SK-N-SH (cell line): ENCODE measurements around the gene ADGRL3. TPM values are rescaled to one million over a fixed set of nuclear protein-coding genes. Genes with fewer than 3 reads are reported as not detected.

Source experiments
- CTCF ChIA-PET: fragments of 300-600, 350-600 bp; formaldehyde crosslinking; extraction: SDS; loops from one replicate; lab custom pipeline; 2021; lab: Yijun Ruan, JAX
- POLR2A ChIA-PET: fragments of 350-600 bp; sonication (Branson Sonifier 250); formaldehyde crosslinking; extraction: SDS; loops from one replicate; lab custom pipeline; 2020; ENCODE audit warnings: antibody characterized with exemption, inconsistent platforms; lab: Yijun Ruan, JAX
- DNase-seq: peaks from one replicate; pipeline ENCODE4 v3.0.0; 2012
- H2AFZ ChIP-seq: fragments of 200-600 bp; sonication (generic); 2 replicates; pipeline ENCODE4 v1.8.1; 2016; ENCODE audit warnings: antibody characterized with exemption, mild to moderate bottlenecking, low read depth
- H3F3A ChIP-seq: fragments of 200-600 bp; sonication (generic); replicated peaks from 2 replicates; pipeline ENCODE3; 2016; ENCODE audit warnings: antibody characterized with exemption, mild to moderate bottlenecking; ENCODE audit not compliant: insufficient read depth
- H3K27ac ChIP-seq, 2 experiments: fragments of 200-500 bp in 1 of 2; fragments of 200-600 bp in 1 of 2; sonication (Bioruptor generic) in 1 of 2; sonication (generic), shearing (Covaris generic) in 1 of 2; 2 replicates each; pipeline versions ENCODE4 v1.5.1 to v1.6.1; 2014 to 2016; ENCODE audit warnings: low read depth in 2 of 2, inconsistent platforms in 1 of 2, low read length in 1 of 2, mild to moderate bottlenecking in 1 of 2, mixed read lengths in 1 of 2
- H3K27me3 ChIP-seq: fragments of 200-600 bp; sonication (generic), shearing (Covaris generic); 2 replicates; pipeline ENCODE4 v1.6.1; 2016; ENCODE audit warnings: mixed run types; ENCODE audit not compliant: insufficient read depth
- H3K36me3 ChIP-seq, 2 experiments: fragments of 200-500 bp in 1 of 2; fragments of 200-600 bp in 1 of 2; sonication (Bioruptor generic) in 1 of 2; sonication (generic) in 1 of 2; replicated peaks in 1 of 2; 2 replicates each; pipeline versions ENCODE3 to v1.5.1; 2014 to 2016; ENCODE audit warnings: low read length in 1 of 2, mild to moderate bottlenecking in 1 of 2; ENCODE audit not compliant: insufficient read depth in 2 of 2, control insufficient read depth in 1 of 2
- H3K4me1 ChIP-seq, 2 experiments: fragments of 200-500 bp in 1 of 2; fragments of 200-600 bp in 1 of 2; sonication (Bioruptor generic) in 1 of 2; sonication (generic), shearing (Covaris generic) in 1 of 2; 2 replicates each; pipeline versions ENCODE4 v1.5.1 to v1.6.1; 2014 to 2016; ENCODE audit warnings: low read depth in 1 of 2, low read length in 1 of 2, mixed run types in 1 of 2; ENCODE audit not compliant: insufficient read depth in 2 of 2, control insufficient read depth in 1 of 2
- H3K4me2 ChIP-seq: fragments of 200-600 bp; sonication (generic), shearing (Covaris generic); 2 replicates; pipeline ENCODE4 v1.6.1; 2017; ENCODE audit warnings: mixed run types
- H3K4me3 ChIP-seq, 2 experiments: fragments of 200-500 bp in 1 of 2; fragments of 200-600 bp in 1 of 2; sonication (Bioruptor generic) in 1 of 2; sonication (generic), shearing (Covaris generic) in 1 of 2; 2 replicates each; pipeline versions ENCODE4 v1.5.1 to v1.8.1; 2014 to 2016; ENCODE audit warnings: low read depth in 2 of 2, inconsistent platforms in 1 of 2, low read length in 1 of 2, mild to moderate bottlenecking in 1 of 2, mixed read lengths in 1 of 2, moderate library complexity in 1 of 2
- H3K79me2 ChIP-seq: fragments of 200-600 bp; sonication (generic); 2 replicates; pipeline ENCODE4 v1.8.1; 2017; ENCODE audit warnings: mild to moderate bottlenecking; ENCODE audit not compliant: insufficient read depth
- H3K9ac ChIP-seq: fragments of 200-600 bp; sonication (generic); 2 replicates; pipeline ENCODE4 v1.6.1; 2017; ENCODE audit warnings: mixed run types
- H3K9me2 ChIP-seq: fragments of 200-600 bp; sonication (generic); 2 replicates; pipeline ENCODE4 v1.6.1; 2017; ENCODE audit warnings: mixed run types
- H3K9me3 ChIP-seq: fragments of 200-600 bp; sonication (generic); 2 replicates; pipeline ENCODE4 v1.6.1; 2017; ENCODE audit warnings: mixed run types, mild to moderate bottlenecking, moderate library complexity
- H4K20me1 ChIP-seq: fragments of 200-600 bp; sonication (generic); 2 replicates; pipeline ENCODE4 v1.6.1; 2017; ENCODE audit warnings: mild to moderate bottlenecking, mixed run types; ENCODE audit not compliant: insufficient read depth
- FOSL2 ChIP-seq: IDR thresholded peaks from 2 replicates; pipeline ENCODE4 v1.4.0; 2012; ENCODE audit warnings: low read depth, mild to moderate bottlenecking, moderate library complexity, borderline replicate concordance
- FOXJ3 ChIP-seq: sonication (generic); formaldehyde crosslinking; IDR thresholded peaks from 2 replicates; pipeline ENCODE4 v1.5.1; 2020; ENCODE audit warnings: mild to moderate bottlenecking, missing genetic modification reagents
- FOXM1 ChIP-seq: IDR thresholded peaks from 2 replicates; pipeline ENCODE4 v1.4.0; 2012; ENCODE audit warnings: low read depth, mild to moderate bottlenecking
- JUND ChIP-seq: IDR thresholded peaks from 2 replicates; pipeline ENCODE4 v1.4.0; 2012
- MEF2A ChIP-seq: IDR thresholded peaks from 2 replicates; pipeline ENCODE4 v1.4.0; 2012; ENCODE audit warnings: low read depth, borderline replicate concordance
- MXI1 ChIP-seq: IDR thresholded peaks from 2 replicates; pipeline ENCODE4 v1.6.1; 2012; ENCODE audit warnings: mild to moderate bottlenecking, low read depth, low read length, improper control_type of control experiment
- NRF1 ChIP-seq: IDR thresholded peaks from 2 replicates; pipeline ENCODE4 v1.6.1; 2012; ENCODE audit warnings: low read depth, mild to moderate bottlenecking, low read length
- POLR2AphosphoS5 ChIP-seq: IDR thresholded peaks from 2 replicates; pipeline ENCODE4 v1.6.1; 2012; ENCODE audit warnings: low read depth, low read length
- RAD21 ChIP-seq: IDR thresholded peaks from 2 replicates; pipeline ENCODE4 v1.6.1; 2012; ENCODE audit warnings: mild to moderate bottlenecking, low read length
- RFX5 ChIP-seq: IDR thresholded peaks from 2 replicates; pipeline ENCODE4 v1.6.1; 2012; ENCODE audit warnings: mild to moderate bottlenecking, improper control_type of control experiment, low read length
- RXRA ChIP-seq: IDR thresholded peaks from 2 replicates; pipeline ENCODE4 v1.4.0; 2012; ENCODE audit warnings: low read depth, mild to moderate bottlenecking, borderline replicate concordance
- SMC3 ChIP-seq: IDR thresholded peaks from 2 replicates; pipeline ENCODE4 v1.6.1; 2012; ENCODE audit warnings: low read depth, low read length, improper control_type of control experiment
- TCF12 ChIP-seq: IDR thresholded peaks from 2 replicates; pipeline ENCODE4 v1.4.0; 2012
- YY1 ChIP-seq: IDR thresholded peaks from 2 replicates; pipeline ENCODE4 v1.4.0; 2012; ENCODE audit warnings: low read depth, mild to moderate bottlenecking
- WGBS: methylation state at CpG from one replicate; pipeline ENCODE4 v1.1.6; 2017; ENCODE audit warnings: low lambda C conversion rate; 5-methylcytosine and 5-hydroxymethylcytosine counted together
- polyA plus RNA-seq, 3 experiments: library from polyadenylated mRNA; depleted of rRNA; stranded (reverse); fragments of >200 nt; gene quantifications; 2 replicates each; pipeline ENCODE4 v1.2.3, GENCODE V29; 2012
- TF ChIP-seq, protein P1 (sequence below): fragments of 200-600 bp; sonication (generic); IDR thresholded peaks from 2 replicates; pipeline ENCODE4 v1.6.1; 2017; ENCODE audit warnings: antibody characterized with exemption, mild to moderate bottlenecking, moderate library complexity
- TF ChIP-seq, protein P2 (sequence below): IDR thresholded peaks from 2 replicates; pipeline ENCODE4 v1.4.0; 2012; ENCODE audit warnings: low read depth
- TF ChIP-seq, protein P3 (sequence below): IDR thresholded peaks from 2 replicates; pipeline ENCODE4; 2012
- TF ChIP-seq, protein P4 (sequence below): fragments of 150-350 bp; IDR thresholded peaks from 2 replicates; pipeline ENCODE4 v1.6.1; 2017; ENCODE audit warnings: antibody characterized with exemption, low read length, low read depth, borderline replicate concordance
- TF ChIP-seq, protein P5 (sequence below): IDR thresholded peaks from 2 replicates; pipeline ENCODE4 v1.4.0; 2012; ENCODE audit warnings: low read depth, borderline replicate concordance
- TF ChIP-seq, protein P6 (sequence below): fragments of 150-350 bp; IDR thresholded peaks from 2 replicates; pipeline ENCODE4 v1.6.1; 2016; ENCODE audit warnings: mild to moderate bottlenecking, low read depth, low read length

ADGRL3 gene
- 0.02 and 0.03 TPM in 2 replicates for polyA plus RNA-seq (2012; rRNA removed)
- polyA plus RNA-seq (2012; cell fraction: cytosol; rRNA removed) = 0.03 TPM in 2 replicates
- 0.01 TPM in 1 of 2 replicates, not detected in the other for polyA plus RNA-seq (2012; cell fraction: nucleus; rRNA removed)

DNA sequence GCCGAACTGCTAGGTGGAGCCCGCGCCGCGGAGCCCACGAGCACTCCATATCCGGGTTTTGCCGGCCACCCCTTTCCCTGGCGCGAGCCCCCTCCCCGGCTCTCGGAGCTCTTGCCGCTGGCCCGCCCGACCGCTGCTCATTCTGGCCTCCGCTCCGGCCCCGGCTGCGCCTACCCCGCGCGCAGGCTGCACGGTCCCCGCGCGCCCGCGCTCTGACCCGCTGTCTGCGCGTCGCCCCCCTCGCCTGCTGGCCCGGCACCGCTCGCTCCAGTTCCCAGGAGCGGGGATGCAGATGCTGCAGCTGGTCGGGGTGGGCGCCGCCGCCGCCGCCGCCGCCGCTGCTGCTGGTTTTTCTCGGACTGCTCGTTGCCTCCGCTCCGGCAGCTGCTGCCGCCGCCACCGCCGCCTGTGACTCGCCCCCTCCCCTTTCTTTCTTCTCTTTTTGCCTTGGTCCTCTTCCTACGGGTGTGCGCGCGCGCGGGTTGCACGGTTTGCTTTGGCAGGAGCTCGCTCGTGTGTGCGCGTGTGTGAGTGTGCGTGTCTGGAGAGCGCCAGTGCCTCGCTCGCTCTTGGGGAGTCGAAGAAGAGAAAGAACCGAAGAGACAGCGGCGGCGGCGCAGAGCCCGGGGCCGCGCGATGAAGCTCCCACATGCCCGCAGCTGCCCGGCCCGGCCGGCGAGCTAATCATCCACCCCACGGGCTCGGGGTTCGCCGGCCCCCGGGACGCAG lies at the start of gene ADGRL3:
Gene ADGRL3 (plus strand): TSS at position 140 of the 729 bp plus-strand sequence.
- Histone ChIP-seq H3K36me3 (no peaks in the 10 kb centered on the region), H4K20me1 (no peaks in the 10 kb centered on the region), H3K9me2 (no peaks in the 10 kb centered on the region), H2AFZ (peak within 1 kb of the TSS; percentile 74), H3K79me2 (no peaks in the 10 kb centered on the region), H3K4me2 (peak within 1 kb of the TSS; percentile 78), H3K27me3 (peaks cover 40% of the 10 kb centered on the region), H3K9ac (no peak within 1 kb of the TSS), H3K27ac (no peak within 1 kb of the TSS), H3K4me1 (peaks cover 0 to 16% of the 10 kb centered on the region in 2 experiments; a peak in 2 of 4 replicates), H3K4me3 (peak within 1 kb of the TSS; percentile 51 to 59), H3F3A (no peaks in the 10 kb centered on the region), H3K9me3 (no peaks in the 10 kb centered on the region)
- ChIA-PET POLR2A (no interaction called here), CTCF (interaction anchor here (0.6 to 1.1 kb wide), 2 partner anchors 12 to 309 kb away, joined by 3 read pairs; no protein-coding TSS in a partner anchor)
- peak; percentile 81 for DNase-seq
- TF ChIP-seq FOXJ3 (CRISPR knock-in tag) (no peak), MXI1 (no peak), MEF2A (no peak), RXRA (no peak), RFX5 (no peak), FOSL2 (no peak), JUND (no peak), YY1 (no peak), SMC3 (no peak), NRF1 (no peak), TCF12 (no peak), RAD21 (no peak), FOXM1 (no peak), POLR2AphosphoS5 (no peak)
- TF ChIP-seq, protein P1, sequence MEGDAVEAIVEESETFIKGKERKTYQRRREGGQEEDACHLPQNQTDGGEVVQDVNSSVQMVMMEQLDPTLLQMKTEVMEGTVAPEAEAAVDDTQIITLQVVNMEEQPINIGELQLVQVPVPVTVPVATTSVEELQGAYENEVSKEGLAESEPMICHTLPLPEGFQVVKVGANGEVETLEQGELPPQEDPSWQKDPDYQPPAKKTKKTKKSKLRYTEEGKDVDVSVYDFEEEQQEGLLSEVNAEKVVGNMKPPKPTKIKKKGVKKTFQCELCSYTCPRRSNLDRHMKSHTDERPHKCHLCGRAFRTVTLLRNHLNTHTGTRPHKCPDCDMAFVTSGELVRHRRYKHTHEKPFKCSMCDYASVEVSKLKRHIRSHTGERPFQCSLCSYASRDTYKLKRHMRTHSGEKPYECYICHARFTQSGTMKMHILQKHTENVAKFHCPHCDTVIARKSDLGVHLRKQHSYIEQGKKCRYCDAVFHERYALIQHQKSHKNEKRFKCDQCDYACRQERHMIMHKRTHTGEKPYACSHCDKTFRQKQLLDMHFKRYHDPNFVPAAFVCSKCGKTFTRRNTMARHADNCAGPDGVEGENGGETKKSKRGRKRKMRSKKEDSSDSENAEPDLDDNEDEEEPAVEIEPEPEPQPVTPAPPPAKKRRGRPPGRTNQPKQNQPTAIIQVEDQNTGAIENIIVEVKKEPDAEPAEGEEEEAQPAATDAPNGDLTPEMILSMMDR = no peak
- TF ChIP-seq, protein P2, sequence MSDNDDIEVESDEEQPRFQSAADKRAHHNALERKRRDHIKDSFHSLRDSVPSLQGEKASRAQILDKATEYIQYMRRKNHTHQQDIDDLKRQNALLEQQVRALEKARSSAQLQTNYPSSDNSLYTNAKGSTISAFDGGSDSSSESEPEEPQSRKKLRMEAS = no peak
- TF ChIP-seq, protein P3, sequence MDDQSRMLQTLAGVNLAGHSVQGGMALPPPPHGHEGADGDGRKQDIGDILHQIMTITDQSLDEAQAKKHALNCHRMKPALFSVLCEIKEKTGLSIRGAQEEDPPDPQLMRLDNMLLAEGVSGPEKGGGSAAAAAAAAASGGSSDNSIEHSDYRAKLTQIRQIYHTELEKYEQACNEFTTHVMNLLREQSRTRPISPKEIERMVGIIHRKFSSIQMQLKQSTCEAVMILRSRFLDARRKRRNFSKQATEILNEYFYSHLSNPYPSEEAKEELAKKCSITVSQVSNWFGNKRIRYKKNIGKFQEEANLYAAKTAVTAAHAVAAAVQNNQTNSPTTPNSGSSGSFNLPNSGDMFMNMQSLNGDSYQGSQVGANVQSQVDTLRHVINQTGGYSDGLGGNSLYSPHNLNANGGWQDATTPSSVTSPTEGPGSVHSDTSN = no peak
- TF ChIP-seq, protein P4, sequence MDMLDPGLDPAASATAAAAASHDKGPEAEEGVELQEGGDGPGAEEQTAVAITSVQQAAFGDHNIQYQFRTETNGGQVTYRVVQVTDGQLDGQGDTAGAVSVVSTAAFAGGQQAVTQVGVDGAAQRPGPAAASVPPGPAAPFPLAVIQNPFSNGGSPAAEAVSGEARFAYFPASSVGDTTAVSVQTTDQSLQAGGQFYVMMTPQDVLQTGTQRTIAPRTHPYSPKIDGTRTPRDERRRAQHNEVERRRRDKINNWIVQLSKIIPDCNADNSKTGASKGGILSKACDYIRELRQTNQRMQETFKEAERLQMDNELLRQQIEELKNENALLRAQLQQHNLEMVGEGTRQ = no peak
- TF ChIP-seq, protein P5, sequence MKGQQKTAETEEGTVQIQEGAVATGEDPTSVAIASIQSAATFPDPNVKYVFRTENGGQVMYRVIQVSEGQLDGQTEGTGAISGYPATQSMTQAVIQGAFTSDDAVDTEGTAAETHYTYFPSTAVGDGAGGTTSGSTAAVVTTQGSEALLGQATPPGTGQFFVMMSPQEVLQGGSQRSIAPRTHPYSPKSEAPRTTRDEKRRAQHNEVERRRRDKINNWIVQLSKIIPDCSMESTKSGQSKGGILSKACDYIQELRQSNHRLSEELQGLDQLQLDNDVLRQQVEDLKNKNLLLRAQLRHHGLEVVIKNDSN = no peak
- TF ChIP-seq, protein P6, sequence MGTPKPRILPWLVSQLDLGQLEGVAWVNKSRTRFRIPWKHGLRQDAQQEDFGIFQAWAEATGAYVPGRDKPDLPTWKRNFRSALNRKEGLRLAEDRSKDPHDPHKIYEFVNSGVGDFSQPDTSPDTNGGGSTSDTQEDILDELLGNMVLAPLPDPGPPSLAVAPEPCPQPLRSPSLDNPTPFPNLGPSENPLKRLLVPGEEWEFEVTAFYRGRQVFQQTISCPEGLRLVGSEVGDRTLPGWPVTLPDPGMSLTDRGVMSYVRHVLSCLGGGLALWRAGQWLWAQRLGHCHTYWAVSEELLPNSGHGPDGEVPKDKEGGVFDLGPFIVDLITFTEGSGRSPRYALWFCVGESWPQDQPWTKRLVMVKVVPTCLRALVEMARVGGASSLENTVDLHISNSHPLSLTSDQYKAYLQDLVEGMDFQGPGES = no peak
- WGBS = 2% methylated on average over 21 of the region's 92 CpGs
